Fibroblast of villous mesenchyme (primary cell): Measurements from ENCODE around the gene ATP9A. TPM values are rescaled to one million over a fixed set of nuclear protein-coding genes. Genes with fewer than 3 reads are reported as not detected.
"Not testable (repeated sequence)": the region's sequence is repeated elsewhere in the genome, so short reads cannot be mapped to it uniquely, and the experiment has no call there.

ENCODE experiments used
- DNase-seq: peaks from one replicate; pipeline ENCODE4 v3.0.0-alpha.2; 2010; ENCODE audit warnings: low read depth
- H3K4me3 ChIP-seq: 2 replicates; pipeline ENCODE4 v1.5.1; 2011; ENCODE audit warnings: low read depth, mild to moderate bottlenecking, low read length
- total RNA-seq: library from RNA; depleted of rRNA; stranded (reverse); fragments of >200 nt; gene quantifications from 2 replicates; pipeline ENCODE4 v1.2.3, GENCODE V29; 2012
- TF ChIP-seq, protein P1 (sequence below): IDR thresholded peaks from 2 replicates; pipeline ENCODE4 v1.5.1; 2012; ENCODE audit warnings: low read depth, mild to moderate bottlenecking, low read length; ENCODE audit not compliant: insufficient read depth

The ATP9A gene
- total RNA-seq, 1 donor, result 6.9 TPM

DNA sequence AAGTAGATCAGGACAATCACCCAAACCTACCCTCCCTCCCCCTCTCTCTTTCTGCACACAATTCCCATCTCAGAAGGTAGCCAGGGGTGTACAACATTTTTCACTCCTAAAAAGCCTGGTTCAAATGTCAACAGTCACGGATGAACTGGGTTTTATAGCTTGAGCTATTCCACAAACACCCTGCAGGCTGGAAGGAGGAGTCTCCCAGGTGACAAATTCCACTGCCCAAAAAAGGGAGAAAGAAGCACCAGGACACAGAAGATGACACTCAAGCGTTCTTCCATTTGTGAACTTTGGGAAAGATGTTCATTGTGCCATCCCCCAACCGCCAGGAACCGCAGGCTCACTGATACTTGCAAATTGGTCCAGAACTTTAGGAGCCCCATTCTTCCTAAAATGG is 114.1 kb downstream of the ATP9A start:
- TF ChIP-seq, protein P1, sequence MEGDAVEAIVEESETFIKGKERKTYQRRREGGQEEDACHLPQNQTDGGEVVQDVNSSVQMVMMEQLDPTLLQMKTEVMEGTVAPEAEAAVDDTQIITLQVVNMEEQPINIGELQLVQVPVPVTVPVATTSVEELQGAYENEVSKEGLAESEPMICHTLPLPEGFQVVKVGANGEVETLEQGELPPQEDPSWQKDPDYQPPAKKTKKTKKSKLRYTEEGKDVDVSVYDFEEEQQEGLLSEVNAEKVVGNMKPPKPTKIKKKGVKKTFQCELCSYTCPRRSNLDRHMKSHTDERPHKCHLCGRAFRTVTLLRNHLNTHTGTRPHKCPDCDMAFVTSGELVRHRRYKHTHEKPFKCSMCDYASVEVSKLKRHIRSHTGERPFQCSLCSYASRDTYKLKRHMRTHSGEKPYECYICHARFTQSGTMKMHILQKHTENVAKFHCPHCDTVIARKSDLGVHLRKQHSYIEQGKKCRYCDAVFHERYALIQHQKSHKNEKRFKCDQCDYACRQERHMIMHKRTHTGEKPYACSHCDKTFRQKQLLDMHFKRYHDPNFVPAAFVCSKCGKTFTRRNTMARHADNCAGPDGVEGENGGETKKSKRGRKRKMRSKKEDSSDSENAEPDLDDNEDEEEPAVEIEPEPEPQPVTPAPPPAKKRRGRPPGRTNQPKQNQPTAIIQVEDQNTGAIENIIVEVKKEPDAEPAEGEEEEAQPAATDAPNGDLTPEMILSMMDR, result no peak
- DNase-seq, result no peak

DNA sequence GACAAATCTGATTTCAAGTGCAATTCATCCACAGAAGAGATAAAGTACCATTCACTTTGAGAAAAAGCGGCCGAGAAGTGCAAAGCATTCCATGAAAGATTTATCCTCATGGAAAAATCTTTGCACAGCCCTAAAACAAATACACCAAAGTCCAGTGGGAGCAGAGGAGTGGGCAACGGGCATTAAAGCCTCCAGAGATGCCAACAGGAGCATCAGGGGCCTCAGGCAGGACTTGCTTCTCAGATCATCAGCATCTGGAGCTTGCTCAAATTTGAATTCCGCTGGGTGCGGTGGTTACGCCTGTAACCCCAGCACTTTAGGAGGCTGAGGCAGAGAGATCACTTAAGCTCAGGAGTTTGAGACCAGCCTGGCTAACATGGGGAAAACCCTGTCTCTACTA is 115.0 kb downstream of the ATP9A start:
- TF ChIP-seq, protein P1, result no peak
- H3K4me3 ChIP-seq, result no peak overlapping the region
- no peak for DNase-seq

More for the DNA sequence above, 114.1 kb downstream of the ATP9A start:
- no peak overlapping the region for H3K4me3 ChIP-seq

DNA sequence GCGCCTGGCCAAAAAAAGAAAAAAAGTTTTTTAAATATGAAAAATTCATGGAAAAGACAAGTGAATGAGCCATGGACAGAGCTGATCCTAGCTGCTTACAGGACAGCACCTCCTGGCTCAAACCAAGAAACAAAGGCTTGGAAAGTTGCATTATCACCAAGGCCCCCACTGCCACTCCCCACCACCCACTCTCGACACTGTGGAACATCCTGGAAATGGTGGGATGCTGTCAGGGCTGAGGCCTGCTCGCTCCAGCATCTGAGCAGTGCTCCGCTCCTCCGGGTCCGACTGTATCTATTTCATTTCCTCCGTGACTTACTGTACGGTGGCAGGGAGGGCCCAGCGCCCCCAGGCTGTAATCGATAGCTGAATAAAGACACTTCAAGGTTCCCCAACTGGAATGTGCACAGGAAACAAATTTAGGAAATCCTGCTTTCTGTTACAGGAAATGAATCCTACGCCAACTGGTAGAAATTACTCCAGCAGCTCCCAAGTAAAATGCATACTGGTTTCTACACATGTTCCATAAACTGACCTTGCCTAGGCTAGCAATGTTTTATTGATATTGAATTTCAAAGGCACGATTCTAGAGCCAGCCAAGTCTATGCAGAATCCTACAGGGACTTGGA is 116.2 kb downstream of the ATP9A start:
- DNase-seq, result no peak
- TF ChIP-seq, protein P1, result no peak

DNA sequence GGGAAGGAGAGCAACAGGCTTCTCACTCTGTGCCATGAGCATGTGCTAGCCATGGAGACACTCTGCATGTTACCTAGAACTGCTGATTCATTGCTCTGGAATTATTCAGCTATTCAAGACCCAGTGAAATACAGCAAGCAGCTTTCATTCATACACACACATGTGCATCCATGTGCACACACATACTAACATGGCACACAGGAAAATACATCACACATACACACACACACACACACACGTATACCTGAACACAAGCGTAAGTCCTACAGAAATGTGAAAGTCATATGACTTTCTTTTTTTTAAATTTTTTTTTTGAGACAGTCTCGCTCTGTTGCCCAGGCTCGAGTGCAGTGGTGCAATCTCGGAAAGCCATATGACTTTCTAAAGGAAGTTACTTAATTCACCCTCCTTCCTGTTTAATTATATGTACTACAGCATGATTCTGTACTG is 117.5 kb downstream of the ATP9A start:
- DNase-seq, result peak; percentile 49
- H3K4me3 ChIP-seq, result no peak overlapping the region
- TF ChIP-seq, protein P1, result no peak

More for the DNA sequence above, 116.2 kb downstream of the ATP9A start:
- H3K4me3 ChIP-seq, result no peak overlapping the region

DNA sequence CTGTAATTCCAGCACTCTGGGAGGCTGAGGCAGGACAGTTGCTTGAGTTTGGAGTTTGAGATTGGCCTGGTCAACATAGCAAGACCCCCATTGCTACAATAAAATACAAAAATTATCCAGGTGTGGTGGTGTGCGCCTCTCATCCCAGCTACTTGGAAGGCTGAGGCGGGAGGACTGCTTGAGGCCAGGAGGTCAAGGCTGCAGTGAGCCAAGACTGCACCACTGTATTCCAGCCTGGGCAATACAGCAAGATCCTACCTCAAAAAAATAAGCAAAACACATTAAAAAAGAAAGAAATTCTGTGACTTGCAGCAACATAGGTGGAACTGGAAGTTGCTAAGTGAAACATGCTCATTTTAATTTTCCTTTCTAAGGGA is 119.6 kb downstream of the ATP9A start:
- TF ChIP-seq, protein P1, result no peak
- no peak for DNase-seq
- no peak overlapping the region for H3K4me3 ChIP-seq

DNA sequence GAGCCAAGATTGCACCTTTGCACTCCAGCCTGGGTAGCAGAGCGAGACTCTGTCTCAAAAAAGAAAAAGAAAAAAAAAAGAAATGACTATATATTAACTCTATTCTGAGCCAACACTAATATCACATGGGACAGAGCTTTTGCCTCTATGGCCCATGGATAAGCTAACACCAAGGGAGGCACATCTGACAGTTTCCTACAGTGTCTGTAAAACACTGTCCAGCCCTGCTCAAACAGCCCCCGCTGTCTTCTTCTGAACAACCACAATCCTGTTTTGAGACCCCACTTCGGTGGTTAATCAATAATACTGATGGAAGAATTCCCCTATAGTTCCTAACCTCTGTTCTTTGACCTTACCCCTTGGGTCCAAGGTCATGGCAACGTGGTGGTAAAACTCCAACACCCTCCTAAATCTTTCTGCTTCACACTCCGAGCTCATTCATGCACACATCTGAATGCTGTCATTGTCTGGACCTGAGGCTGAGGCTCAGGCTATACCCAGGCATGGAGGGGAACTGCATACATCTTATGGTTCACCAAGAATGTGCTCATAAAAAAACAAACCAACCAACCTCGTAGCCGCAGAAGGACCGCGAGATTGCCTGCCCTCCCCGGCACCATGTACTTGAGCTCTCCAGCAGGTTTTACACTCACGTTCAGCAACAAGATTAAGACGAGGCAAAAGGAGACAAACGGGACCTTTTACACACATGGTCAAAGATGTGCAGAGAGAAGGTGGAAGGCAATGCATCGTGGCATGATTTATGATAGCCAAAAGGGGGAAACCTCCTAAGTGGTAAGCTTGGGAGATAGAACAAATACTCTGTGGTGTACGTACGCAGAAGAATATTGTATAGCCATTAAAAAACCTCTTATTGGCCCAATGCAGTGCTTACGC is 120.3 kb downstream of the ATP9A start:
- TF ChIP-seq, protein P1, result no peak
- H3K4me3 ChIP-seq, result no peak overlapping the region

DNA sequence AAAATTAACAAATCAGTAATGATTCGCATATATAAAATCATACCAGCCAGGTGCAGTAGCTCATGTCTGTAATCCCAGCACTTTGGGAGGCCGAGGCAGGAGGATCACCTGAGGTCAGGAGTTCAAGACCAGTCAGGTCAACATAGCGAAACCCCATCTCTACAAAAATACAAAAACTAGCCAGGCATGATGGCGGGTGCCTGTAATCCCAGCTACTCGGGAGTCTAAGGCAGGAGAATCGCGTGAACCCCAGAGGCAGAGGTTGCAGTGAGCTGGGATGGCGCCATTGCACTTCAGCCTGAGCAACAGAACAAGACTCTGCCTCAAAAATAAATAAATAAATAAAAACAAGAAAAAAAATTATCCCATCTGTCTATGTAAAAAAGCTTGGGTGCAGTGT is 124.4 kb downstream of the ATP9A start:
- not testable (repeated sequence) for H3K4me3 ChIP-seq, DNase-seq

More for the DNA sequence above, 120.3 kb downstream of the ATP9A start:
- no peak for DNase-seq
